ENCODE data around the gene KCNMA1.

GRCh38 chr10:76858721-76859120, 778.9 kb downstream of the KCNMA1 start:
- TF ChIP-seq CTCF (IDR thresholded peaks at IDR 0.05) (no peak), POLR2A (IDR thresholded peaks at IDR 0.05; ENCODE audit: low read depth) (no peak), EP300 (IDR thresholded peaks at IDR 0.05) (no peak), POLR2AphosphoS5 (IDR thresholded peaks at IDR 0.05) (no peak)
